B cell (primary cell): ENCODE results near the gene CD14.

Source experiments
- CTCF ChIP-seq: fragments of 200-600 bp; IDR thresholded peaks from one replicate; pipeline ENCODE4 v1.8.0; 2022; ENCODE audit warnings: antibody characterized with exemption, mild to moderate bottlenecking
- EZH2 ChIP-seq: IDR thresholded peaks from 2 replicates; pipeline ENCODE4 v1.6.1; 2012; ENCODE audit warnings: borderline replicate concordance, low read depth, mild to moderate bottlenecking, moderate library complexity, low read length; ENCODE audit not compliant: insufficient read depth, poor library complexity, severe bottlenecking

- TF ChIP-seq CTCF (no peak), EZH2 (no peak)
These were observed 34.1 kb downstream of the CD14 start for GRCh38 chr5:140598836-140599235.
